GM21367 (cell line): Measurements from ENCODE around the gene S100P.
"Not testable (repeated sequence)": the region's sequence is repeated elsewhere in the genome, so short reads cannot be mapped to it uniquely, and the experiment has no call there.

Experiments used
- ATAC-seq: cut with Tn5 transposase; IDR thresholded peaks from one replicate; pipeline ENCODE4 v1.9.1; 2021; ENCODE audit not compliant: unreplicated experiment

The S100P gene

GRCh38 chr4:6720202-6720699 lies 26.6 kb downstream of the S100P start:
- ATAC-seq, result no peak

- no peak for ATAC-seq
Observed at GRCh38 chr4:6721121-6721520, 27.4 kb downstream of the S100P start.

- ATAC-seq, result no peak
Observed at GRCh38 chr4:6722891-6723290, 29.2 kb downstream of the S100P start.

GRCh38 chr4:6723851-6724250 lies 30.2 kb downstream of the S100P start:
- ATAC-seq, result no peak

GRCh38 chr4:6724421-6725111 lies 30.9 kb downstream of the S100P start:
- ATAC-seq, result no peak

GRCh38 chr4:6725427-6725961 lies 31.8 kb downstream of the S100P start:
- not testable (repeated sequence) for ATAC-seq

GRCh38 chr4:6727081-6727942 lies 33.6 kb downstream of the S100P start:
- no peak for ATAC-seq

- no peak for ATAC-seq
Observed at GRCh38 chr4:6727943-6728250, 34.2 kb downstream of the S100P start.

- ATAC-seq, result no peak
Observed at GRCh38 chr4:6728320-6729029, 34.8 kb downstream of the S100P start.

- ATAC-seq, result no peak
Observed at GRCh38 chr4:6730603-6731317, 37.1 kb downstream of the S100P start.

GRCh38 chr4:6731318-6731675 lies 37.6 kb downstream of the S100P start:
- no peak for ATAC-seq

GRCh38 chr4:6731780-6732179 lies 38.1 kb downstream of the S100P start:
- no peak for ATAC-seq

GRCh38 chr4:6732441-6733357 lies 39.0 kb downstream of the S100P start:
- ATAC-seq, result no peak

- ATAC-seq, result no peak
Observed at GRCh38 chr4:6733358-6734164, 39.9 kb downstream of the S100P start.

- ATAC-seq, result no peak
Observed at GRCh38 chr4:6734165-6734786, 40.6 kb downstream of the S100P start.

- no peak for ATAC-seq
Observed at GRCh38 chr4:6739920-6740319, 46.2 kb downstream of the S100P start.

- no peak for ATAC-seq
Observed at GRCh38 chr4:6740347-6740746, 46.7 kb downstream of the S100P start.

GRCh38 chr4:6742507-6742906 lies 48.8 kb downstream of the S100P start:
- no peak for ATAC-seq

- ATAC-seq, result no peak
Observed at GRCh38 chr4:6742989-6743388, 49.3 kb downstream of the S100P start.
